GM04503 (cell line): Measurements from ENCODE around the gene CEP63.

Experiments used
- DNase-seq: peaks from one replicate; pipeline ENCODE4 v3.0.0-alpha.2; 2012; ENCODE audit warnings: low read depth

The CEP63 gene

GRCh38 chr3:134485718-134486576, at the start of gene CEP63, which contains the start of gene ANAPC13:
CEP63 (plus strand) TSS chr3:134486057; CDS start chr3:134495321, 9,264 bp downstream.
ANAPC13 (minus strand) TSS chr3:134485985; CDS start chr3:134482904, 3,081 bp downstream.
- peak; percentile 95 for DNase-seq

GRCh38 chr3:134437211-134437752, 48.6 kb upstream of the CEP63 start:
- peak; percentile 58 for DNase-seq

GRCh38 chr3:134441321-134441720, 44.5 kb upstream of the CEP63 start:
- no peak for DNase-seq

GRCh38 chr3:134441821-134442220, 44.0 kb upstream of the CEP63 start:
- DNase-seq, result no peak

GRCh38 chr3:134445095-134445494, 40.8 kb upstream of the CEP63 start:
- no peak for DNase-seq

- DNase-seq, result peak; percentile 86
Observed at GRCh38 chr3:134445636-134446035, 40.2 kb upstream of the CEP63 start.

GRCh38 chr3:134446800-134447199, 39.1 kb upstream of the CEP63 start:
- DNase-seq, result peak; percentile 66

- no peak for DNase-seq
Observed at GRCh38 chr3:134447351-134447750, 38.5 kb upstream of the CEP63 start.

GRCh38 chr3:134448664-134449063, 37.2 kb upstream of the CEP63 start:
- DNase-seq, result no peak

GRCh38 chr3:134449277-134449676, 36.6 kb upstream of the CEP63 start:
- DNase-seq, result no peak

GRCh38 chr3:134449951-134450350, 35.9 kb upstream of the CEP63 start:
- no peak for DNase-seq

- DNase-seq, result no peak
Observed at GRCh38 chr3:134453631-134454030, 32.2 kb upstream of the CEP63 start.

- no peak for DNase-seq
Observed at GRCh38 chr3:134457376-134458074, 28.3 kb upstream of the CEP63 start.

GRCh38 chr3:134458406-134458945, 27.4 kb upstream of the CEP63 start:
- DNase-seq, result no peak

- no peak for DNase-seq
Observed at GRCh38 chr3:134459562-134459961, 26.3 kb upstream of the CEP63 start.

- peak; percentile 98 for DNase-seq
Observed at GRCh38 chr3:134460965-134461364, 24.9 kb upstream of the CEP63 start.

GRCh38 chr3:134462331-134462941, 23.4 kb upstream of the CEP63 start:
- peak; percentile 98 for DNase-seq

- DNase-seq, result no peak
Observed at GRCh38 chr3:134463676-134464063, 22.2 kb upstream of the CEP63 start.

- DNase-seq, result peak; percentile 98
Observed at GRCh38 chr3:134464064-134464688, 21.7 kb upstream of the CEP63 start.

- no peak for DNase-seq
Observed at GRCh38 chr3:134464689-134465365, 21.0 kb upstream of the CEP63 start.

GRCh38 chr3:134466331-134466730, 19.5 kb upstream of the CEP63 start:
- DNase-seq, result no peak
